ENCODE measurements around the gene POP4. TPM values are rescaled to one million over a fixed set of nuclear protein-coding genes. Genes with fewer than 3 reads are reported as not detected.

Gene POP4
- total RNA-seq, 6 donors from 2014 or later, result 29.3 to 59.6 (median 53.8) TPM

GRCh38 chr19:29567366-29567915 is 38.6 kb upstream of the POP4 start:
- H3K27ac ChIP-seq, result no peak overlapping the region
- no peaks in the 10 kb centered on the region for H3K27me3 ChIP-seq
- ATAC-seq (ENCODE audit: low FRiP score in 2 of 2), result no peak
- no peaks in the 10 kb centered on the region for H3K4me1 ChIP-seq
- H3K9me3 ChIP-seq, result no peaks in the 10 kb centered on the region
- 68 to 74% methylated on average over 2 of the region's 2 CpGs for WGBS, 2 donors
- no peak overlapping the region for H3K4me3 ChIP-seq
- no peak for TF ChIP-seq POLR2AphosphoS5 (IDR thresholded peaks at IDR 0.05)
- no peak for TF ChIP-seq EP300 (IDR thresholded peaks at IDR 0.05)
- TF ChIP-seq CTCF (IDR thresholded peaks at IDR 0.05), result no peak
- TF ChIP-seq POLR2A (IDR thresholded peaks at IDR 0.05), result no peak
- DNase-seq, result peak in 1 of 2 donors; percentile 6
- H3K36me3 ChIP-seq, result no peaks in the 10 kb centered on the region

- Histone ChIP-seq H3K9me3 (no peaks in the 10 kb centered on the region), H3K4me3 (no peak overlapping the region), H3K4me1 (no peaks in the 10 kb centered on the region), H3K27me3 (no peaks in the 10 kb centered on the region), H3K27ac (no peak overlapping the region), H3K36me3 (no peaks in the 10 kb centered on the region)
- WGBS, 2 donors, result 62 to 71% methylated on average over 22 of the region's 22 CpGs
- DNase-seq (peak in 1 of 2 donors; percentile 12), ATAC-seq (ENCODE audit: low FRiP score in 2 of 2) (no peak)
- TF ChIP-seq POLR2AphosphoS5 (IDR thresholded peaks at IDR 0.05) (no peak), EP300 (IDR thresholded peaks at IDR 0.05) (no peak), CTCF (IDR thresholded peaks at IDR 0.05) (no peak), POLR2A (IDR thresholded peaks at IDR 0.05) (no peak)
Measured at GRCh38 chr19:29568036-29569025, 37.8 kb upstream of the POP4 start.

- ATAC-seq (ENCODE audit: low FRiP score in 2 of 2) (no peak), DNase-seq (peak in 1 of 2 donors; percentile 17)
- TF ChIP-seq CTCF (IDR thresholded peaks at IDR 0.05), result no peak
- no peak for TF ChIP-seq POLR2AphosphoS5 (IDR thresholded peaks at IDR 0.05)
- no peak for TF ChIP-seq EP300 (IDR thresholded peaks at IDR 0.05)
- no peak for TF ChIP-seq POLR2A (IDR thresholded peaks at IDR 0.05)
- Histone ChIP-seq H3K4me3 (no peak overlapping the region), H3K36me3 (no peaks in the 10 kb centered on the region), H3K27ac (no peak overlapping the region), H3K27me3 (no peaks in the 10 kb centered on the region), H3K9me3 (no peaks in the 10 kb centered on the region), H3K4me1 (no peaks in the 10 kb centered on the region)
- WGBS, 2 donors, result 70 to 75% methylated on average over 9 of the region's 9 CpGs
Measured at GRCh38 chr19:29569038-29569911, 36.8 kb upstream of the POP4 start.

GRCh38 chr19:29571181-29571580 is 34.9 kb upstream of the POP4 start:
- H3K9me3 ChIP-seq, result no peaks in the 10 kb centered on the region
- WGBS, 2 donors, result 67 to 73% methylated on average over 6 of the region's 6 CpGs
- H3K27me3 ChIP-seq, result no peaks in the 10 kb centered on the region
- no peak overlapping the region for H3K27ac ChIP-seq
- DNase-seq (no peak), ATAC-seq (ENCODE audit: low FRiP score in 2 of 2) (no peak)
- no peaks in the 10 kb centered on the region for H3K4me1 ChIP-seq
- no peak overlapping the region for H3K4me3 ChIP-seq
- TF ChIP-seq POLR2AphosphoS5 (IDR thresholded peaks at IDR 0.05), result no peak
- TF ChIP-seq EP300 (IDR thresholded peaks at IDR 0.05), result no peak
- no peak for TF ChIP-seq CTCF (IDR thresholded peaks at IDR 0.05)
- no peak for TF ChIP-seq POLR2A (IDR thresholded peaks at IDR 0.05)
- no peaks in the 10 kb centered on the region for H3K36me3 ChIP-seq

All from upper lobe of left lung (tissue), 6 donors.